Stomach (tissue), 9 donors: ENCODE data around the gene FRMD4B. TPM values are rescaled to one million over a fixed set of nuclear protein-coding genes. Genes with fewer than 3 reads are reported as not detected.

Source experiments
- DNase-seq, 2 donors: peaks; one replicate each; pipeline versions ENCODE4 v3.0.0 to v3.0.0-alpha.2; 2013 to 2019
- H3K27ac ChIP-seq, 5 donors: fragments of 200-600 bp in 4 of 5; sonication (generic) in 4 of 5; one replicate each; pipeline ENCODE4 v1.5.1; 2013 to 2019; ENCODE audit warnings: mild to moderate bottlenecking in 1 of 5, moderate library complexity in 1 of 5
- H3K27me3 ChIP-seq, 3 donors: fragments of 200-600 bp; sonication (generic); one replicate each; pipeline ENCODE4 v1.5.1; 2017 to 2019; ENCODE audit warnings: mixed run types in 1 of 3
- H3K36me3 ChIP-seq, 4 donors: fragments of 200-600 bp; sonication (generic); 1 replicate in 3 of 4; 2 replicates in 1 of 4; pipeline ENCODE4 v1.5.1; 2016 to 2019
- H3K4me1 ChIP-seq, 4 donors: fragments of 200-600 bp; sonication (generic); one replicate each; pipeline ENCODE4 v1.5.1; 2016 to 2019
- H3K4me3 ChIP-seq, 4 donors: fragments of 200-600 bp; sonication (generic) in 3 of 4; one replicate each; pipeline ENCODE4 v1.5.1; 2016 to 2019; ENCODE audit warnings: mild to moderate bottlenecking in 1 of 4
- H3K9me3 ChIP-seq, 4 donors: fragments of 200-600 bp; sonication (generic); one replicate each; pipeline ENCODE4 v1.5.1; 2016 to 2019
- EP300 ChIP-seq: sonication (generic); formaldehyde crosslinking; IDR thresholded peaks from one replicate; pipeline ENCODE4 v1.6.1; 2017; ENCODE audit warnings: antibody characterized with exemption
- POLR2A ChIP-seq, 4 donors: fragments of 450-650 bp; IDR thresholded peaks; one replicate each; pipeline ENCODE4 v1.6.1; 2016; ENCODE audit warnings: antibody characterized with exemption in 4 of 4, control low read depth in 2 of 4, mild to moderate bottlenecking in 1 of 4, moderate library complexity in 1 of 4
- POLR2AphosphoS5 ChIP-seq, 3 donors: sonication (generic); formaldehyde crosslinking; IDR thresholded peaks; one replicate each; pipeline ENCODE4 v1.6.1; 2016; ENCODE audit warnings: antibody characterized with exemption in 3 of 3
- WGBS, 5 donors: extraction: QIAGEN DNeasy Blood & Tissue Kit in 3 of 5; methylation state at CpG; one replicate each; pipeline versions ENCODE4 v1.1.5 to v1.1.7; 2013 to 2018; 5-methylcytosine and 5-hydroxymethylcytosine counted together
- intact Hi-C: fragments of 100-400 bp; cut with DNase I; formaldehyde crosslinking; loops from one replicate; pipeline ENCODE4 v1.15.1; 2023; ENCODE audit warnings: low total_unique reads
- polyA plus RNA-seq, 3 donors: library from polyadenylated mRNA; stranded (reverse); fragments of 200-250 nt; gene quantifications; one replicate each; pipeline ENCODE4 v1.2.3, GENCODE V29; 2013
- total RNA-seq, 5 donors: library from RNA; depleted of rRNA; stranded (reverse); fragments of >200 nt; gene quantifications; one replicate each; pipeline versions ENCODE4 v1.1.0 to v1.2.3, GENCODE V29; 2014 to 2016
- TF ChIP-seq, protein P1 (sequence below), 7 experiments: fragments of 450-650 bp in 4 of 7; fragments of 200-600 bp in 3 of 7; sonication (generic) in 3 of 7; IDR thresholded peaks; one replicate each; pipeline ENCODE4 v1.5.1; 2016 to 2019; ENCODE audit warnings: antibody characterized with exemption in 7 of 7, control low read depth in 2 of 7, mild to moderate bottlenecking in 1 of 7
- donor health status: healthy with polysubstance abuse.
- donor health status: Bipolar disorder and iron deficiency.
- donor health status: healthy.

The FRMD4B gene
- total and polyA plus RNA-seq, 8 donors: 5.2 to 35.6 (median 21.0) TPM

DNA sequence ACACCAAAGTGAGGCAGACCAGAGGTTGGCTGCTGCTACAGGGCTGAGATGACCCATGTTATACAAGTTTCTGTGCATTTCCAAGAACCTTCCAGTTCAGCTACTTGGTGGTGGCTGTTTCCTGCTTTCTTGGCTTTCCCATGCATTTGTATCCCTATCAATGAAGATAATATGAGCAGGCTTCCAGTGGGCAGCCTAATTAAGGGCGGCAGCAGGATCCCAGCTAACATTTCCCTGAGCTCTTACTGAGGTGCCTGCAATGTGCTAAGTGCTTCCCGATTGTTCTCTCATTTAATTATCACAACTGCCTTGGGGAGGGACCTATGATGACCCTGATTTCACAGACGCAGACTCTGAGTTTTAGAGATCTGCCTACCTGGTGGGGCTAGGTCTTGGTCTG lies 95.5 kb downstream of the FRMD4B start:
- H3K4me1 ChIP-seq: peaks cover 0 to 8% (median 0%) of the 10 kb centered on the region in 4 donors
- H3K4me3 ChIP-seq: no peak overlapping the region
- intact Hi-C loops: no loop called here
- no peak for DNase-seq
- H3K27me3 ChIP-seq: no peaks in the 10 kb centered on the region
- H3K27ac ChIP-seq: no peak overlapping the region
- no peaks in the 10 kb centered on the region for H3K36me3 ChIP-seq
- WGBS, 5 donors: 79 to 91% (median 89%) methylated on average over 3 of the region's 3 CpGs
- TF ChIP-seq POLR2AphosphoS5 (IDR thresholded peaks at IDR 0.05): no peak
- no peak for TF ChIP-seq POLR2A (IDR thresholded peaks at IDR 0.05)
- TF ChIP-seq, protein P1, sequence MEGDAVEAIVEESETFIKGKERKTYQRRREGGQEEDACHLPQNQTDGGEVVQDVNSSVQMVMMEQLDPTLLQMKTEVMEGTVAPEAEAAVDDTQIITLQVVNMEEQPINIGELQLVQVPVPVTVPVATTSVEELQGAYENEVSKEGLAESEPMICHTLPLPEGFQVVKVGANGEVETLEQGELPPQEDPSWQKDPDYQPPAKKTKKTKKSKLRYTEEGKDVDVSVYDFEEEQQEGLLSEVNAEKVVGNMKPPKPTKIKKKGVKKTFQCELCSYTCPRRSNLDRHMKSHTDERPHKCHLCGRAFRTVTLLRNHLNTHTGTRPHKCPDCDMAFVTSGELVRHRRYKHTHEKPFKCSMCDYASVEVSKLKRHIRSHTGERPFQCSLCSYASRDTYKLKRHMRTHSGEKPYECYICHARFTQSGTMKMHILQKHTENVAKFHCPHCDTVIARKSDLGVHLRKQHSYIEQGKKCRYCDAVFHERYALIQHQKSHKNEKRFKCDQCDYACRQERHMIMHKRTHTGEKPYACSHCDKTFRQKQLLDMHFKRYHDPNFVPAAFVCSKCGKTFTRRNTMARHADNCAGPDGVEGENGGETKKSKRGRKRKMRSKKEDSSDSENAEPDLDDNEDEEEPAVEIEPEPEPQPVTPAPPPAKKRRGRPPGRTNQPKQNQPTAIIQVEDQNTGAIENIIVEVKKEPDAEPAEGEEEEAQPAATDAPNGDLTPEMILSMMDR (IDR thresholded peaks at IDR 0.05): no peak
- TF ChIP-seq EP300: no peak
- H3K9me3 ChIP-seq: no peaks in the 10 kb centered on the region

DNA sequence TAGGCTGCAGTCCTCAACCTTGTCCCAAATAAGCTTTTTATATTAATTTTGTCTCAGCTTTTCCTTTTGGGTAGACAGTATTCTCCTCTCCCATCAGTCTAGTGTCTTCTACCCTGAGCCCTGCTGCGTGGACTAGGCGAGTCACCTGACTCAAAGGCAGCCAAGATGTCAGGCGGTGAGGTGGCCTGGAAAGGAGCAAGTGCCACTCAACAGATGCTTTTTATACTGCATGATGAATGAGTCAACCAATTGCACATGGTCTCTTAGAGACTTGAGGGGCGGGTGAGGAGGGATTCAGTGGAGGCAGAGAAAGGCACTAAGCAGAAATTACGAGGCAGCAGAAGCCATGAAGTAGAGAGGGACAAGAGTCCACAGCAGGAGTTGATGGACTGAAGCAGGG lies 95.9 kb downstream of the FRMD4B start:
- intact Hi-C loops: no loop called here
- Histone ChIP-seq H3K4me1 (peaks cover 0 to 8% (median 0%) of the 10 kb centered on the region in 4 donors), H3K36me3 (no peaks in the 10 kb centered on the region), H3K27me3 (no peaks in the 10 kb centered on the region), H3K4me3 (no peak overlapping the region), H3K27ac (no peak overlapping the region), H3K9me3 (no peaks in the 10 kb centered on the region)
- WGBS, 5 donors: 92 to 99% (median 96%) methylated on average over 5 of the region's 5 CpGs
- TF ChIP-seq EP300 (no peak), POLR2A (IDR thresholded peaks at IDR 0.05) (no peak), POLR2AphosphoS5 (IDR thresholded peaks at IDR 0.05) (no peak)
- TF ChIP-seq, protein P1 (IDR thresholded peaks at IDR 0.05): no peak
- DNase-seq: no peak

DNA sequence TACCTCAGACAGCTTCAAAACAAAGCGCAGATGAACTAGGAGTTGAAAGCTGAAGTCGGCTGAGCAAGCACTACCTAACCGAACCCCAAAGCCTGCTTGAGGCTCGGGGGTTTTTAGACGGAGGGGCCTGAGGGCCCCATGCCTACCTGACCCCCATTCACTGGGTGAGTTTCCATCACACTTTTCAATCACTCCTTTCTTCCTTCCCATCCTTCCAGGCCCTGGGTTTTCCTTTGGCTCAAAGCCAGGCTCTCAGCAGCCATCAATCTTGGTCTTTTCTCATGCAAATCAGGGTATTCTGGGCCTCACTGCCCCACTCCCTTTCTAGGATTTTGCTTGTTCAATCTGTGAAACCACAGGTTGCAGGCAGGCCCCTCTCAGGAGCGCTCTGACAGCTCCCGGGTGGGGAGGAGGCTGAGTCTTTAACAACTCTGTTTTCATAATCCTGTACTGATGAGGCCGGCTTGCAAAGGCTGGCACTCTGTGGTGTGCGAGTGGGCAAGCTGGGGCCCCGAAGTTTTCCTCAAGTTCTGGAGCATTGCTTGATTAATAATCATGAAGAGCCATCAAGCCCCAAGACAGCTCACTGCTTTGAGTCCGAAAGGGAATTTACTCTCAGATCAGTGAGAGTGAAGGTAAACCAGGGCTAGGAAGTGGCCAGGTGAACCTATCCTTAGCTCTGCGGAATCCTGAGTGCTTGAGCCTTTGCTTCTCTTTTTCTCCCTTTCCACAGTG lies 97.6 kb downstream of the FRMD4B start:
- intact Hi-C loops: no loop called here
- Histone ChIP-seq H3K4me1 (no peaks in the 10 kb centered on the region), H3K36me3 (no peaks in the 10 kb centered on the region), H3K27ac (no peak overlapping the region), H3K9me3 (no peaks in the 10 kb centered on the region), H3K4me3 (no peak overlapping the region), H3K27me3 (no peaks in the 10 kb centered on the region)
- WGBS, 5 donors: 65 to 79% (median 69%) methylated on average over 12 of the region's 12 CpGs
- DNase-seq: peak in 1 of 2 donors; percentile 26
- no peak for TF ChIP-seq POLR2A (IDR thresholded peaks at IDR 0.05)
- no peak for TF ChIP-seq EP300
- TF ChIP-seq, protein P1 (IDR thresholded peaks at IDR 0.05): no peak
- no peak for TF ChIP-seq POLR2AphosphoS5 (IDR thresholded peaks at IDR 0.05)

DNA sequence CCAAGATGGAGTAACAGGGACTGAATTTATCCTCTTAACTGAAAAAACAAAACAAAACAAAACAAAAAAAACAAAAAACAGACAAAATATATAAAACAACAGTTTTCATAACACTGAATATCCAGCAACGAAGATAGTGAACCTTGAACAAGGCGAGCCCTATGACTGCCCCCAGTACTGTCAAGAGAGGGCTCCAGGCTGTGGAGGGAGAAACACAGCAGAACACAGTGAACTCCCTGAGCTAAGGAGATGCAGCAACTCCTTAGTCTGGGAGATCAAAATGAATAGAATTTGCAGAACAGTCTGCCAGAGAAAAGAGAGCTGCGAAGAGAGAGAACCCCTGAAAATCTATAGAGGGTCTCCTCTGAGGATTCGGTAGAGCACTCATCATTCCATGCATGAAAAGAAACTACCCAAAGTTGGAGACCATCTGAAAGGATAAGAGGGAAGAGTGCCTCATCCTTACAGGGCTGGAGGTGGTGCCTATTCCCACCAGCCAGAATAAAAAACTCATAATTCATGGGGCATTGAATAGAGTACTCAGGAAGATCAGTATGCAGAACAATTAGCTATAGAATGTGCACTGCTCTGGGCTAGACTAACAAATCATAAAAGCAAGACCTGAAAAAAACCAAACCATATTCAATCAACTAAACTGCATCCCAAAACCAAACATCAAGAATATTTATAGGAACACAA lies 101.8 kb downstream of the FRMD4B start:
- Histone ChIP-seq H3K36me3 (no peaks in the 10 kb centered on the region), H3K4me1 (peaks cover 0 to 11% (median 0%) of the 10 kb centered on the region in 4 donors), H3K4me3 (no peak overlapping the region), H3K27me3 (no peaks in the 10 kb centered on the region), H3K27ac (no peak overlapping the region), H3K9me3 (no peaks in the 10 kb centered on the region)
- DNase-seq: no peak
- intact Hi-C loops: no loop called here
- WGBS, 5 donors: 87 to 95% (median 92%) methylated on average over 4 of the region's 4 CpGs
- TF ChIP-seq POLR2AphosphoS5 (IDR thresholded peaks at IDR 0.05): no peak
- no peak for TF ChIP-seq EP300
- TF ChIP-seq, protein P1 (IDR thresholded peaks at IDR 0.05): no peak
- TF ChIP-seq POLR2A (IDR thresholded peaks at IDR 0.05): no peak
